PC-3 (cell line): ENCODE data around the gene GATAD2B. TPM values are rescaled to one million over a fixed set of nuclear protein-coding genes. Genes with fewer than 3 reads are reported as not detected.

Experiments
- ATAC-seq: fragments of 200-7000 bp; cut with Tn5 transposase; 2 replicates; pipeline ENCODE4 v1.9.1; 2020; ENCODE audit warnings: mild to moderate bottlenecking, moderate library complexity
- BruUV-seq: library from RNA; stranded (reverse); fragments of 400-500 nt; replicated peaks from 2 replicates; lab custom pipeline; 2021; lab: Mats Ljungman, UMichigan
- CTCF ChIA-PET: fragments of 300-600 bp; sonication (Branson Sonifier 250); formaldehyde crosslinking; loops from one replicate; lab custom pipeline; 2022; ENCODE audit warnings: antibody characterized with exemption; lab: Charles Lee
- POLR2A ChIA-PET: fragments of 300-600 bp; sonication (Branson Sonifier 250); formaldehyde crosslinking; loops from one replicate; lab custom pipeline; 2022; ENCODE audit warnings: antibody characterized with exemption; ENCODE audit not compliant: unreplicated experiment; lab: Charles Lee
- DNase-seq: peaks from one replicate; pipeline ENCODE4 v3.0.0-alpha.2; 2015
- H2AFZ ChIP-seq: fragments of 300-600 bp; sonication (generic); 2 replicates; pipeline ENCODE4 v1.6.0; 2016; ENCODE audit warnings: antibody characterized with exemption, low read length
- H3F3A ChIP-seq: fragments of 300-600 bp; sonication (generic); one replicate; pipeline ENCODE4 v1.6.0; 2017; ENCODE audit warnings: antibody characterized with exemption, low read length, control low read depth, mild to moderate bottlenecking; ENCODE audit not compliant: unreplicated experiment
- H3K27ac ChIP-seq: fragments of 300-600 bp; sonication (generic); 2 replicates; pipeline ENCODE4 v1.5.1; 2016; ENCODE audit warnings: mild to moderate bottlenecking, low read length
- H3K27me3 ChIP-seq: fragments of 300-600 bp; sonication (generic); 2 replicates; pipeline ENCODE4 v1.6.1; 2016; ENCODE audit warnings: low read length, mixed read lengths
- H3K36me3 ChIP-seq: fragments of 300-600 bp; sonication (generic); 2 replicates; pipeline ENCODE4 v1.6.1; 2016; ENCODE audit warnings: low read depth, mixed run types, low read length, mixed read lengths
- H3K4me1 ChIP-seq: fragments of 300-600 bp; sonication (generic); 2 replicates; pipeline ENCODE4 v1.5.1; 2016; ENCODE audit warnings: low read length; ENCODE audit not compliant: insufficient read depth
- H3K4me2 ChIP-seq: fragments of 300-600 bp; sonication (generic); 2 replicates; pipeline ENCODE4 v1.6.0; 2016; ENCODE audit warnings: low read length
- H3K4me3 ChIP-seq: fragments of 300-600 bp; sonication (generic); 2 replicates; pipeline ENCODE4 v1.5.1; 2016; ENCODE audit warnings: mild to moderate bottlenecking, low read length, mixed read lengths
- H3K79me2 ChIP-seq: fragments of 300-600 bp; sonication (generic); 2 replicates; pipeline ENCODE4 v1.6.1; 2017; ENCODE audit warnings: low read length, mixed read lengths
- H3K9ac ChIP-seq: fragments of 300-600 bp; sonication (generic); 2 replicates; pipeline ENCODE4 v1.6.0; 2016; ENCODE audit warnings: mild to moderate bottlenecking, low read length
- H3K9me2 ChIP-seq: fragments of 300-600 bp; sonication (generic); replicated peaks from 2 replicates; pipeline ENCODE4 v1.6.1; 2016; ENCODE audit warnings: mixed run types, low read length, mixed read lengths
- H3K9me3 ChIP-seq: fragments of 300-600 bp; sonication (generic); 2 replicates; pipeline ENCODE4 v1.6.1; 2016; ENCODE audit warnings: low read length, mixed read lengths
- H4K20me1 ChIP-seq: fragments of 300-600 bp; sonication (generic); 2 replicates; pipeline ENCODE4 v1.6.1; 2016; ENCODE audit warnings: low read length, mixed read lengths
- EZH2 ChIP-seq: fragments of 300-600 bp; sonication (generic); IDR thresholded peaks from one replicate; pipeline ENCODE4 v1.6.1; 2017; ENCODE audit warnings: antibody characterized with exemption, mild to moderate bottlenecking, low read length; ENCODE audit not compliant: unreplicated experiment
- EZH2phosphoT487 ChIP-seq: fragments of 300-600 bp; sonication (generic); IDR thresholded peaks from 2 replicates; pipeline ENCODE4 v1.6.1; 2018; ENCODE audit warnings: mild to moderate bottlenecking, antibody characterized with exemption, low read length, borderline replicate concordance
- intact Hi-C: fragments of 100-400 bp; cut with micrococcal nuclease; formaldehyde crosslinking; loops from 2 replicates; pipeline ENCODE4 v1.9.0; 2023
- total RNA-seq: library from RNA; depleted of rRNA; stranded (reverse); fragments of >200 nt; gene quantifications from 2 replicates; pipeline ENCODE4 v1.2.3, GENCODE V29; 2014
- TF ChIP-seq, protein P1 (sequence below): fragments of 300-600 bp; sonication (generic); conservative IDR thresholded peaks from 2 replicates; pipeline ENCODE4 v1.5.1; 2017; ENCODE audit warnings: antibody characterized with exemption, low read depth, mild to moderate bottlenecking, low read length

GATAD2B gene
- total RNA-seq, 1 experiment from 2014 or later: 7.2 TPM

DNA sequence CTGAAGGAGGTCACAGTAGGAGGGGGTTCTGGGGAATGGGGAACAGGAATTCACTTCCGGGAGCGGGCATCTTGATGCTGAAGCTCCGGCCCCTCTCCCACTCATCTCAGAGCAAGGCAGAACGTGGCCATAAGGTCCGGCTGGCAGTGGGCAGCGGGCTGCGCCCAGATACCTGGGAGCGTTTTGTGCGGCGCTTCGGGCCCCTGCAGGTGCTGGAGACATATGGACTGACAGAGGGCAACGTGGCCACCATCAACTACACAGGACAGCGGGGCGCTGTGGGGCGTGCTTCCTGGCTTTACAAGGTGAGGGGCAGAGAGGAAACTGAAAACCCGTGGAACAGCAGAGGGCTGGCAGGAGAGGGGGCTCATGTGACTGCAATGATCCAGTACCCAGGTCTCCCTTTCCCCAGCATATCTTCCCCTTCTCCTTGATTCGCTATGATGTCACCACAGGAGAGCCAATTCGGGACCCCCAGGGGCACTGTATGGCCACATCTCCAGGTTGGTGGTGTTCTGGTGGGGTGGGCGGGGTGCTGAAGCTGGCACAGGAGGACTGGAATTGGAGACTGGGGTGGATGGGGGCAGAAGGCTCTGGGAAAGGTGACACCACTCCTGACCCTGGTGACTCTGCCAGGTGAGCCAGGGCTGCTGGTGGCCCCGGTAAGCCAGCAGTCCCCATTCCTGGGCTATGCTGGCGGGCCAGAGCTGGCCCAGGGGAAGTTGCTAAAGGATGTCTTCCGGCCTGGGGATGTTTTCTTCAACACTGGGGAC lies 144.5 kb downstream of the GATAD2B start:
- BruUV-seq: no TSS peak
- intact Hi-C loops: no loop called here
- no peaks in the 10 kb centered on the region for H3K79me2 ChIP-seq
- no peak overlapping the region for H3K4me2 ChIP-seq
- DNase-seq: no peak
- no peak overlapping the region for H3K9ac ChIP-seq
- no peaks in the 10 kb centered on the region for H4K20me1 ChIP-seq
- TF ChIP-seq, protein P1, sequence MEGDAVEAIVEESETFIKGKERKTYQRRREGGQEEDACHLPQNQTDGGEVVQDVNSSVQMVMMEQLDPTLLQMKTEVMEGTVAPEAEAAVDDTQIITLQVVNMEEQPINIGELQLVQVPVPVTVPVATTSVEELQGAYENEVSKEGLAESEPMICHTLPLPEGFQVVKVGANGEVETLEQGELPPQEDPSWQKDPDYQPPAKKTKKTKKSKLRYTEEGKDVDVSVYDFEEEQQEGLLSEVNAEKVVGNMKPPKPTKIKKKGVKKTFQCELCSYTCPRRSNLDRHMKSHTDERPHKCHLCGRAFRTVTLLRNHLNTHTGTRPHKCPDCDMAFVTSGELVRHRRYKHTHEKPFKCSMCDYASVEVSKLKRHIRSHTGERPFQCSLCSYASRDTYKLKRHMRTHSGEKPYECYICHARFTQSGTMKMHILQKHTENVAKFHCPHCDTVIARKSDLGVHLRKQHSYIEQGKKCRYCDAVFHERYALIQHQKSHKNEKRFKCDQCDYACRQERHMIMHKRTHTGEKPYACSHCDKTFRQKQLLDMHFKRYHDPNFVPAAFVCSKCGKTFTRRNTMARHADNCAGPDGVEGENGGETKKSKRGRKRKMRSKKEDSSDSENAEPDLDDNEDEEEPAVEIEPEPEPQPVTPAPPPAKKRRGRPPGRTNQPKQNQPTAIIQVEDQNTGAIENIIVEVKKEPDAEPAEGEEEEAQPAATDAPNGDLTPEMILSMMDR: no peak
- TF ChIP-seq EZH2 (no peak), EZH2phosphoT487 (no peak)
- ATAC-seq: no peak
- H3K9me2 ChIP-seq: no peaks in the 10 kb centered on the region
- CTCF ChIA-PET: no interaction called here
- no peaks in the 10 kb centered on the region; the same call in 1 of the 2 replicates for H3K36me3 ChIP-seq
- no peaks in the 10 kb centered on the region for H3K27me3 ChIP-seq
- H3F3A ChIP-seq: no peaks in the 10 kb centered on the region
- H3K4me3 ChIP-seq: no peak overlapping the region
- POLR2A ChIA-PET: no interaction called here
- H2AFZ ChIP-seq: no peak overlapping the region
- no peak overlapping the region for H3K27ac ChIP-seq
- no peaks in the 10 kb centered on the region for H3K9me3 ChIP-seq
- peaks cover 16% of the 10 kb centered on the region for H3K4me1 ChIP-seq

DNA sequence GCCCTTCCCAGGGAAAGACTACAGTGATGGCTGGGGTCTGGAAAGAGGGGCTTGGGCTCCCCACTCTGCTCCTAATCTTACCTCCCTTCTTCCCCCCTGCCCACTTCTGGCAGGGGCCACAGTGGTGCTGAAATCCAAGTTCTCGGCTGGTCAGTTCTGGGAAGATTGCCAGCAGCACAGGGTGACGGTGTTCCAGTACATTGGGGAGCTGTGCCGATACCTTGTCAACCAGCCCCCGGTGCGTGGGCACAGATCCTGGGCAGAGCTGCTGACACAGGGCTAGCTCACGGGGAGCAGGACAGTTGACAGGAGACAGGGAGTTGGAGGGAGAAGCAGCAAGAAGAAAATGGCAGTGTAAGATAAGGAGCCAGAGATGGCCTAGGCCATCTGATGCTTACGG lies 145.1 kb downstream of the GATAD2B start:
- H3K9ac ChIP-seq: no peak overlapping the region
- no peak overlapping the region for H3K4me3 ChIP-seq
- no peak for DNase-seq
- no peaks in the 10 kb centered on the region for H3K27me3 ChIP-seq
- H3K4me2 ChIP-seq: no peak overlapping the region
- no peaks in the 10 kb centered on the region for H3F3A ChIP-seq
- TF ChIP-seq EZH2phosphoT487 (no peak), EZH2 (no peak)
- TF ChIP-seq, protein P1: no peak
- no peaks in the 10 kb centered on the region for H4K20me1 ChIP-seq
- BruUV-seq: no TSS peak
- H3K27ac ChIP-seq: no peak overlapping the region
- peaks cover 11% of the 10 kb centered on the region for H3K4me1 ChIP-seq
- H3K79me2 ChIP-seq: no peaks in the 10 kb centered on the region
- no peaks in the 10 kb centered on the region for H3K9me3 ChIP-seq
- ATAC-seq: no peak
- CTCF ChIA-PET: no interaction called here
- H3K36me3 ChIP-seq: peaks cover 2% of the 10 kb centered on the region; the same call in 1 of the 2 replicates
- intact Hi-C loops: no loop called here
- no peak overlapping the region for H2AFZ ChIP-seq
- H3K9me2 ChIP-seq: no peaks in the 10 kb centered on the region
- POLR2A ChIA-PET: no interaction called here

GRCh38 chr1:153776845-153777370 lies 145.9 kb downstream of the GATAD2B start:
- no peaks in the 10 kb centered on the region for H3F3A ChIP-seq
- H2AFZ ChIP-seq: no peak overlapping the region
- CTCF ChIA-PET: no interaction called here
- peaks cover 11% of the 10 kb centered on the region for H3K4me1 ChIP-seq
- no peak overlapping the region for H3K4me3 ChIP-seq
- no peaks in the 10 kb centered on the region for H3K9me2 ChIP-seq
- peaks cover 7% of the 10 kb centered on the region; the same call in 1 of the 2 replicates for H3K36me3 ChIP-seq
- H3K4me2 ChIP-seq: no peak overlapping the region
- no TSS peak for BruUV-seq
- no peaks in the 10 kb centered on the region for H3K9me3 ChIP-seq
- DNase-seq: no peak
- no peaks in the 10 kb centered on the region for H3K27me3 ChIP-seq
- no peaks in the 10 kb centered on the region for H3K79me2 ChIP-seq
- H3K27ac ChIP-seq: no peak overlapping the region
- POLR2A ChIA-PET: no interaction called here
- TF ChIP-seq EZH2 (no peak), EZH2phosphoT487 (no peak)
- TF ChIP-seq, protein P1: no peak
- H3K9ac ChIP-seq: no peak overlapping the region
- intact Hi-C loops: no loop called here
- ATAC-seq: no peak
- H4K20me1 ChIP-seq: no peaks in the 10 kb centered on the region
